Osteoblast (primary cell): Measurements from ENCODE around the gene CBFA2T3. TPM values are rescaled to one million over a fixed set of nuclear protein-coding genes. Genes with fewer than 3 reads are reported as not detected.

Experiments
- DNase-seq: peaks from one replicate; pipeline ENCODE4 v3.0.0; 2011; ENCODE audit warnings: low spot score, mixed read lengths; ENCODE audit not compliant: insufficient read length; ENCODE audit errors: missing footprints
- H2AFZ ChIP-seq: 2 replicates; pipeline ENCODE4 v1.6.0; 2011; ENCODE audit warnings: mild to moderate bottlenecking, low read length
- H3K27ac ChIP-seq: 2 replicates; pipeline ENCODE4 v1.5.1; 2011; ENCODE audit warnings: mild to moderate bottlenecking, low read depth, low read length, moderate library complexity
- H3K27me3 ChIP-seq: 2 replicates; pipeline ENCODE4 v1.6.0; 2012; ENCODE audit warnings: mild to moderate bottlenecking, control low read depth, inconsistent platforms, low read length, moderate library complexity; ENCODE audit not compliant: insufficient read depth
- H3K36me3 ChIP-seq: 2 replicates; pipeline ENCODE4 v1.5.1; 2011; ENCODE audit warnings: mild to moderate bottlenecking, low read length, control low read depth, moderate library complexity; ENCODE audit not compliant: insufficient read depth
- H3K4me1 ChIP-seq: 2 replicates; pipeline ENCODE4 v1.5.1; 2011; ENCODE audit warnings: mild to moderate bottlenecking, low read length, control low read depth, moderate library complexity; ENCODE audit not compliant: insufficient read depth
- H3K4me2 ChIP-seq: 2 replicates; pipeline ENCODE4 v1.6.0; 2011; ENCODE audit warnings: mild to moderate bottlenecking, low read length; ENCODE audit not compliant: insufficient read depth
- H3K4me3 ChIP-seq: fragments of 200-600 bp; sonication (generic); 3 replicates; pipeline ENCODE4 v1.5.1; 2012; ENCODE audit warnings: mild to moderate bottlenecking, low read length, inconsistent platforms; ENCODE audit not compliant: insufficient read depth
- H3K79me2 ChIP-seq: 2 replicates; pipeline ENCODE4 v1.6.0; 2012; ENCODE audit warnings: mild to moderate bottlenecking, low read length, control low read depth, inconsistent platforms; ENCODE audit not compliant: insufficient read depth
- H3K9me3 ChIP-seq: 2 replicates; pipeline ENCODE4 v1.5.1; 2011; ENCODE audit warnings: low read depth, low read length, control low read depth
- H4K20me1 ChIP-seq: 2 replicates; pipeline ENCODE4 v1.6.0; 2012; ENCODE audit warnings: mild to moderate bottlenecking, low read length, control low read depth; ENCODE audit not compliant: insufficient read depth
- CTCF ChIP-seq: IDR thresholded peaks from 2 replicates; pipeline ENCODE4 v1.5.1; 2011; ENCODE audit warnings: mild to moderate bottlenecking, low read depth, low read length, moderate library complexity; ENCODE audit errors: extremely low read depth
- total RNA-seq: library from RNA; depleted of rRNA; stranded (reverse); fragments of >200 nt; gene quantifications from 2 replicates; pipeline ENCODE4 v1.2.3, GENCODE V29; 2012

Gene CBFA2T3
- total RNA-seq, 1 donor: not detected

- Histone ChIP-seq H3K4me2 (no peak overlapping the region), H3K9me3 (no peaks in the 10 kb centered on the region), H2AFZ (no peak overlapping the region), H3K27me3 (peaks cover 21% of the 10 kb centered on the region), H3K4me3 (no peak overlapping the region), H3K27ac (no peak overlapping the region), H3K79me2 (no peaks in the 10 kb centered on the region), H4K20me1 (no peaks in the 10 kb centered on the region), H3K4me1 (no peaks in the 10 kb centered on the region), H3K36me3 (no peaks in the 10 kb centered on the region)
- DNase-seq: no peak
- TF ChIP-seq CTCF: no peak
Measured at GRCh38 chr16:88878356-88878755, 98.7 kb downstream of the CBFA2T3 start.

- Histone ChIP-seq H3K36me3 (no peaks in the 10 kb centered on the region), H3K4me1 (no peaks in the 10 kb centered on the region), H3K4me2 (no peak overlapping the region), H2AFZ (no peak overlapping the region), H3K79me2 (no peaks in the 10 kb centered on the region), H3K27ac (no peak overlapping the region), H4K20me1 (no peaks in the 10 kb centered on the region), H3K4me3 (no peak overlapping the region), H3K9me3 (no peaks in the 10 kb centered on the region), H3K27me3 (peaks cover 26% of the 10 kb centered on the region)
- no peak for DNase-seq
- no peak for TF ChIP-seq CTCF
Measured at GRCh38 chr16:88877564-88878289, 99.3 kb downstream of the CBFA2T3 start.

GRCh38 chr16:88876942-88877526 is 100.0 kb downstream of the CBFA2T3 start:
- H3K9me3 ChIP-seq: no peaks in the 10 kb centered on the region
- DNase-seq: no peak
- no peak overlapping the region for H3K4me2 ChIP-seq
- H4K20me1 ChIP-seq: no peaks in the 10 kb centered on the region
- H3K4me3 ChIP-seq: no peak overlapping the region
- H3K27ac ChIP-seq: no peak overlapping the region
- H3K36me3 ChIP-seq: no peaks in the 10 kb centered on the region
- no peak for TF ChIP-seq CTCF
- H3K27me3 ChIP-seq: peaks cover 28% of the 10 kb centered on the region
- no peaks in the 10 kb centered on the region for H3K79me2 ChIP-seq
- H3K4me1 ChIP-seq: no peaks in the 10 kb centered on the region
- H2AFZ ChIP-seq: no peak overlapping the region

GRCh38 chr16:88875703-88876234 is 101.2 kb downstream of the CBFA2T3 start:
- no peak for TF ChIP-seq CTCF
- no peak for DNase-seq
- peaks cover 27% of the 10 kb centered on the region for H3K27me3 ChIP-seq

More at GRCh38 chr16:88875703-88876234, 101.2 kb downstream of the CBFA2T3 start:
- Histone ChIP-seq H3K9me3 (no peaks in the 10 kb centered on the region), H3K4me1 (no peaks in the 10 kb centered on the region), H4K20me1 (no peaks in the 10 kb centered on the region), H3K36me3 (no peaks in the 10 kb centered on the region), H3K27ac (no peak overlapping the region), H3K79me2 (no peaks in the 10 kb centered on the region), H3K4me3 (no peak overlapping the region), H2AFZ (no peak overlapping the region), H3K4me2 (no peak overlapping the region)
